NCI-H1417 (cell line): ENCODE results near the gene PANK1.
"Not testable (repeated sequence)": the region's sequence is repeated elsewhere in the genome, so short reads cannot be mapped to it uniquely, and the experiment has no call there.

Experiments
- DNase-seq, 3 experiments: peaks; one replicate each; lab custom pipeline; 2025; lab: John Stamatoyannopoulos, UW

The PANK1 gene

DNA sequence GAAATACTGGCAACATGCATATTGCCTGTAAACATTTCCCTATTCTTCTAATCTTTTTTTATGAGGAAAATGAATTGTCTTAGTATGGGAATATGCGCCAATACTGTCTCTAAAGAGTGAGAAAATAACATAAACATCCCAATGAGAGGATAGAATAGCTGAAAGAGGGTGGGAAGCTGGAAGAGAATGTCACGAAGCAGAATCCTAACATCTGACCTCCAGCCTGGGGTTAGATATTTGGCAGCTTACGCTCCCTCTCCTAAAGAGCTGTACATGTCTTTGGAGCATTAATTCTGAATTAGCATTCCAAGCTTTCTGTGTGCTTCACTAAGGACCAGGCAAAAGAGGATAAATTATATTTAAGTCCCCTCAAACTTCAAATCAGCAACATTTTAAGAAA is 78.0 kb downstream of the PANK1 start:
- DNase-seq: no peak

DNA sequence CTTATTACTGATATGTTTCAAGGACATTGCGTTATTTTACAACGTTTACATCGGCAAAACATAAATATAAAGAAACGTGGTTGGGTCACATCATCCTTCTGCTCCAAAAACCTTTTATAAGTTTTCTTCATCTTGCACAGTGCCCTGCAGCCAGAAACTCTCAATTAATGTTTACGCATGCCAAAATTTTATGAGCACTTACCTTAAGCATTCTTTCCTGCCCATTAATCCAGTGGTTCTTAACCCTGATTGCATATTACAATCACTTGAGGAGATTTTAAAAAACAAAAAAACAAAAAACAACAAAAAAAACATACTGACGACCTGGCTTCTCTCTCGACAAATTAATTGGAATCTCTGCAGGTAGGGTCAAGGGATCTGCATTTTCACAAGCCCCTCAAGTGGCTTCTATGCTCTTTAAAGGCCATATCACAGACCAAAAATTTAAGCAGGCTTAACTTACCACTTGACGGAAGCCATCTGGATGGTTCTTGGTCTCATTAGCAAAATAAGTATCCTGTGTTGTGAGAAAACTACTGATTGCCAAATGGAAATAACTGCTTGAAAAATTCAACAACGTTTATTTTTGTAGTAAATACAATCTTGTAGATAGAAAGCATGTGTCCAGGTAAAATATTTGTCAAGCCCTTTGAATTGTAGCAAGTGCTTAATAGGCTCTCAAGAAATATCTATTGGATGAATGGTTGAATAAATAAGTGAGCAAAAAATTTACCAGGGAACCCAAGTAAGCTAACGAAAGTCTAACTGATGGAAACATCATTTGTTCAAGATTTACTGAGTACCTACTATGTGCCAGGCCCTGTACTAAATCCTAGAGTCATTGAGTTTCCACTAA is 78.7 kb downstream of the PANK1 start:
- DNase-seq: peak in 1 of 3 experiments; percentile 65

DNA sequence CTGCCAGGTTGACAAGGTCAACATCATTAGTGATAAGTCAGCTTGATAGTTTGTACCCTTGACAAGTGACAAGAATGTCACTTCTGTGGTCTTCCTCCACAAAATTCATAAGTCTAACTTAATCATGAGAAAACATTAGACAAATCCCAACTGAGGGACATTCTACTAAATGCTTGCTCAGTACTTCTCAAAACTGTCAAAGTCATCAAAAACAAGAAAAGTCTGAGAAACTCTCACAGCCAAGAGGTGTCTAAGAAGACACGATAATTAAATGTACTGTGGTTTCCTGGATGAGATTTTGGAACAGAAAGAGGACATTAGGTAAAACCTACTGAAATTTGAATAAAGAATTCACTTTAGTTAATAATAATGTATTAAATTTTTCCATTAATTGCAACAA is 79.9 kb downstream of the PANK1 start:
- no peak for DNase-seq

DNA sequence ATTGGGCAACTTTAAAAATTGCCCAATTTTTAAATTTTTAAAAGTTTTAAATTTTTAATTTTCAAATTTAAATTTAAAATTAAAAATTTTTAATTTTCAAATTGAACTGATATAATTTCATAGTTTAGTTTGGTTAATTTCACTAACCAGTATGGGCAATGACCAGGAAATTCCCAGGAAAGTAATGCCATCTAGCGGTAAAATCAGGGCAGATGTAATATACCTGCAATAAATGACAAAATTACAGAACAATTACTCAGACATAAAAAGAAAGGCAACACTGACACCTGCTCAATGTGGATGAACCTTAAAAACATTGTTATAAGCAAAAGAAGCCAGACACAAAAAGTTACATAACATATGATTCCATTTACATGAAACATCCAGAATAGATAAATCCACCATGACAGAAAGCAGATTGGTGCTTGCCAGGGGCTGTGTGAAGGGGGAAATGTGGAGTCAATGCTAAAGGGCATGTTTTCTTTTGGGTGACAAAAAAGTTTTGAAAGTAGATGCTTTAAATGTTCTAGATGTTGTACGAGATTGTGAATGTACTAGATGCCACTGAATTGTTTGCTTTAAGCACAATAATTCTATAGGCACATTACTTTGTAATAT is 81.1 kb downstream of the PANK1 start:
- DNase-seq: peak in 2 of 3 experiments; percentile 18 to 66

DNA sequence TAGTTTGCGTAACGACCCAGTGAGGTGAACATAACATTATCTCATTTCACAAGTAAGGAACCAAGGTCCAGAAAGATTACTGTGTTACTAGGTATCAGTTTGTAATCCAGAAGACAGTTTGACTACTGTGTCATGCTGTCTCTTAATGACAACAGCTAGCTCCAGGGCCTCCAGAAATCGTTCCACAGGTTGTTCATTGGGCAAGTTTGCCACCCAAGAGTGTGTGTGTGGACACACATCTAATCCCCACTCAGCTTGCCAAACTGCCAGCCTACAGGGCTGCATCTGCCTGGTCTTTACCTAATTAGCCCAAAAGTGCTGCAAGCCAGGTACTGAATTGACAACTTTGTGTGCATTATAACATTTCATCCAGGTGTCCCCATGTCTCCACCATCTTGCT is 81.7 kb downstream of the PANK1 start:
- DNase-seq: peak in 1 of 3 experiments; percentile 19

DNA sequence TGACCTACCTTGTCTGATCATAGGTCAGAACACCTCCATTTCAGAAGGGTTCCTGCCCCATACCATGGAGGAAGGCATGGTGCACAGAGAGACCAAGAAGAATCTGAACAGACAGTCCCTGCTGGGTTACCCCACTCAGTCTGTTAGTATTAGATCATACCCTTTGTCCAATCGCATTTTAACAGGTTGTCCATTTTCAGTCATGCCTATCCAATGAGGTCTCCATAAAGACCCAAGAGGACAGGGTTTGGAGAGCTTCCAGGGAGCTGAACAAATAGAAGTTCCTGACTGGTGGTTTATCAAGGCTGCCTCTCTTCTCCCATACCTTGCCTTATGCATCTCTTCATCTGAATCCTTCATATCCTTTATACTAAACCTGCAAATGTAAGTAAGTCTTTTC is 88.4 kb downstream of the PANK1 start:
- no peak for DNase-seq

DNA sequence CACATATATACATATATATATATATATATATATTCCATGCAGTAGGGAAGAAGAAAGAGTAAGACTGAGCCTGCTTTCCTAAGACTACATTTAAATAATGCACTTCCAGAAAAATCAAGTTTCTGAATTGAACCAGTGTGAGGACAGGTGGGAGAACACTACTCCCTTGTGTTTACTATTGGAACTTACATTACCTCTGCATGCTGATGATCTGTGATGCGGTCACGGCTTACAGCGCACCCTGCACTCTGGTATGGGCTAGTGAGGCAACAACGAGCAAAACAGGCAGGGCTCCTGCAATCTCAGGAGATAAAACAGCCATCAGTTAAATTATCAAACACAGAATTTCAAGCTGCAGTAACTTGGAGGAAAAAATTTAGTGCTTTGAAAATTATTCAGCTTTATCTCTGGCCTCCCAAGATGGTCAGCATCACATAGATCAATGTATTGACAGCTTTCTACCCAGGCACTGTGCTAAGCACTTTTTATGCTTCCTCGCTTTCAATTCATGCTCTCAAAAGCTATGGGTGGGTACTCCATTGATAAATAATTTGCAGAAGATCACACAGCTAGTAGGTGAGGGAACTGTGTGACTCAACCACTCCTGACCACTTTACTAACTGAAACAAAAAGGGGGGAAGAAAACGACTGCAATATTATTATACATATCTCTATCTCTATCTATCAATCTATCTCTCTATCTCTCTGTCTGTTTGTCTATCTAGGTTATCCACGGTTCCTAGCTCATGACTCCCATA is 89.2 kb downstream of the PANK1 start:
- no peak for DNase-seq

DNA sequence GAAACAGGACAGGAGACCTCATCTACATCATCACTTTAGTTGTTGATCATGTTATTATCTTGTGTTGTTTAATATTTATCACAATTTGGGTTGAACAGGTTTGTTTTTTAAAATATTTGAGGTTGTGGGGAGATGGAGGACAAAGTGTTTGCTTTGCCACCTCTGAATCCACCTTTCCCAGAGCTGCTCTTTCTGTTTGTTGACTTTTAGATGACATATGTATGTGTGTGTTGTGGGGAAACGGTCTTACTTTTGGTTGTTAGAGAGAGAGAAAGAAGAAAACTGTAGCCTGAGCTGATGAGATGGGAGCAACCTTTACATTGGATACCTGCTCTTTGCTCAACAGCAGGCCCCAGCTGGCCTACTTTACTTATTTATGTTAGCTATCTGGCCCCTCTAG is 90.6 kb downstream of the PANK1 start:
- DNase-seq: no peak

DNA sequence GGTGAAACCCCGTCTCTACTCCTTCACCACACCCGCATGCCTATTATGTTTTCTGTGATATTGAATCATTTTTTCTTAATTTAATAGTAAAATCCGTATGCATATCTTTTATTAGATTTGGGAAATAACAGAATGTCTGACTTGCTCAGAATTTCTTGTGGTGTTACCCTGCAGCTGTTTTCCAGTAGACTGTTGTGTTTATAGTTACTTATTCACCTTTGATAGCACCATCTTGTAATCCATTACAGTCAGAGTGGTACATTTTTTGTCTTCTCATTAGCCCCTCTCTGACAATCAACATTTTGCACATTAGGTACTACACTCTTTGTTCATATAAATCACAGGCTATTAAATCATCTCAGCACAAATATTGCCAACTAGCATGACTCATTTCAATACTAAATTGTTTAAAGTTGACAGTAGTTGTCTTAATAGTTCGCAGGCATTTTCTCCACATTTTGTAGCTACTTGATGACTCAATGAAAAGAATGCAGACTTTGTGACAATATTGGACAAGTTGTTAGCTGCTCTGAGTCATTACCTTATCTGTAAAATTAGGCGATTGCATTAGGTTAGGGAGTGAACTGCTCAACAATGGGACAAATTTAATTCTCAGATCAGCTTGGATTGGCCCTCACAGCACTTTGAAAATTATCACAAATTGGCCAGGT is 91.8 kb downstream of the PANK1 start:
- DNase-seq: no peak

DNA sequence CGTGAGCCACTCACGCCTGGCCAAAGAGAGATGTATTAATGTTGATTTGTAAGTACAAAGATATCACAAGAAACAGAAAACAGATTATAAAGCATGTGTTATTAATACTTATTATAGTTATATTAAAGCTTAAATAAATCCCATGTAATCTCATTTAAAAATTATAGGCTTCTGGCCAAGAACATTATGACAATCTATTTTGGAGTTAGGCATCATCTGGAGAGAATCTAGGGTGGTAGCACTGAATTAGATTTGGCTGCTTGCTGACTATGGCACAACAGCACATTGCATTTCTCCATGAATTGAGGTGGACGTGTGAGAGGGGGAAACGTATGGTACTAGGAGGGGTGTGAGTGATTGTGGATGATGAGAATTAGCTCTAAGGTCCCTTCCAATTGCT is 92.8 kb downstream of the PANK1 start:
- DNase-seq: no peak

DNA sequence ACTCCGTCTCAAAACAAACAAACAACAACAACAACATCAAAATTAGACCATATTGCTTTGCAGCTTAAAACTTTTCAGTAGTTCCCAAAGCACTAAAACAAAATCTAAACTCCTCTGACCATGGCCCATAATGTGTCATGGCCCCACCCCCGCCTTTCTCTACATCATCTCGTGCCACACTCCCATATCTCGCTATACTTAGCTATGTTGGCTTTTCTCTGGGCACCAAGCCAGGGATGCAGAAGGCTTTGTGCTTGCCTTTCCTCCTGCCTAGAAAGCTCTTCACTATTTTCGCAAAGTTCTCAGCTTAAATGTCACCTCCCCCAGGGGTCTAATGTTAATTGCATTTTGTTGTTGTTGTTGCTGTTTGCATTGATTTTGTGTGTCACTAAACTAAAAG is 94.5 kb downstream of the PANK1 start:
- no peak for DNase-seq

DNA sequence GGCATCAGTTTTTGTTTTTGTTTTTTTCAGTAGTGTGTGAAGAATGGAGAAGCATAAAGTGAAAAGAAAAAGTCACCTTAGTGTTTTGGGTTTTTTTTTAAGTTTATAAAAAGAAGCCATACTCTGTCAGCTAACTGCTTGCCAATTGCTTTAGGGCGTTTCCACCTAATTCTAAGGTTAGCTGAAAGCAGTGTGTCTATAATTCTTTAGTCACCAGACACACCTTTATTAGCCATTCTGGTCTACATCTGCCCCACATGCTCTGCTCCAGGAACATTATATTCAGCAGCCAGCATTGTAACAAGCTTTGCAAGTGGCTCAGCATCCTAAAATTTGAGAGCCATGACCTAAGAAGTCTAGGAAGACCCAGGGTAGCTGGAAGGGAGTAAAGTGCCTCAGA is 95.5 kb downstream of the PANK1 start:
- peak in 1 of 3 experiments; percentile 25 for DNase-seq

DNA sequence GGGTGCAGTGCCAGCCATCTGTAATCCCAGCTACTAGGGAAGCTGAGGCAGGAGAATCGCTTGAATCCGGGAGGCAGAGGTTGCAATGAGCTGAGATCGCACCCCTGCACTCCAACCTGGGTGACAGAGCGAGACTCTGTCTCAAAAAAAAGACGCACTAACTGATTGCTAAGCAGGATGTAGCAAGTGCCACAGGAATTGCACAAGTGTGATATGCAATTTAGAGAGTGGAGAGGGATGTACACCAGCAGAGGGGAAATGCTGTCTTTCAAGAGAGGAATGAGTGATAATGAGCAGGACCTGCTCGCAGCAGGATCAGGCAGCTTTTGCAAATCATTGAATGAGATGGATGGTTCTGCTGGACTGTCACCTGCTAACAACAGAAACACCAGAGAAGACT is 96.4 kb downstream of the PANK1 start:
- DNase-seq: peak in 1 of 3 experiments; percentile 57

DNA sequence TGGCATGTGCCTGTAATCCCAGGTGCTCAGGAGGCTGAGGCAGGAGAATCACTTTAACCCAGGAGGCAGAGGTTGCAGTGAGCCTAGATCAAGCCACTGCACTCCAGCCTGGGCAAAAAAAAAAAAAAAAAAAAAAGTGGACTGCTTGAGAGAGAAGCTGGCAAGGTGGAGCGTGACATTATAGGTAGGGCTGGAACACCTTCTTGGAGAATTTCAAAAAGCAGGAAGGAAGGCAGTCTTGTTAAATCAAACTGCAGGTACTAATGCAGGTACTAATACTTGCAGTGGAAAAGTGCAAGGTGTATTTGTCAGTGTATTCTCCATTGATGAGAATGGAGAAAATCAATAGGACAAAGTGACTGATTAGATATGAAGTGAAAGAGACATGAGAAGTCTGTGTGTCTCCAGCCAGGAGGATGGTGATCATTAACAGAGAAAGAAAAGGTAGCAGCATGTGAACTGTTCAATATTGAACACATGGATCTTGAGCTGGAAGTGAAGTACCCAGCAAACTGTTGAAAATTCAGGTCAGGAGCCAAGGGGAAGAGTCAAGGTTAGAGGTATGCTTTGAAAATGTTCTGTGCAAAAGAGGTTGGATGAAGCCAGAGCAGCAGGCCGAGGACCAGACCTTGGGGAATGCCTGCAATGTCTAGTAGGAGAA is 97.1 kb downstream of the PANK1 start:
- no peak for DNase-seq

DNA sequence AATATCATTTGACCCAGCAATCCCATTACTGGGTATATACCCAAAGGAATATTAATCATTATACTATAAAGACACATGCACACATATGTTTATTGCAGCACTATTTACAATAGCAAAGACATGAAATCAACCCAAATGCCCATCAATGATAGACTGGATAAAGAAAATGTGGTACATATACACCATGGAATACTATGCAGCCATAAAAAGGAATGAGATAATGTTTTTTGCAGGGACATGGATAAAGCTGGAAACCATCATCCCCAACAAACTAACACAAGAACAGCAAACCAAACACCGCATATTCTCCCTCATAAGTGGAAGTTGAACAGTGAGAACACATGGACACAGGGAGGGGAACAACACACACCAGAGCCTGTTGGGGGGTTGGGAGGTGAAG is 98.4 kb downstream of the PANK1 start:
- DNase-seq: not testable (repeated sequence)

DNA sequence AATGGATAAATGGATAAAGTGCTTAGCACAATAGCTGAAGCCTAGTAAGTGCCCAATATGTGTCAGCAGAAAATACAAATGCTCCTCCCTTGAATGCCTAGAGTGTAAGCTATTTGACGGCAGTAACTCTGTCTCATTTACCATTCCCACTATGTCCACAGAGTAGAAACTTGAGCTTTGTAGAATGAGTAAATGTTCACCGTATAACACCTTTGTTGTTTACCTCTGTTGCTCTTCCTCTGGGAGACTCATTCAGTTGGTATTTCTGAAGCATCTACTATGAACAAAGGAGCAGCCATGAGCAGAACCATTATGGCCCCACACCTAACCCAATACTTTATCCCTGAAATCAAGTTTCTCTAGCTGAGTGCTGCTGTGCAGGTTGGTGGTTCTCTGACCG is 101.2 kb downstream of the PANK1 start:
- DNase-seq: no peak

DNA sequence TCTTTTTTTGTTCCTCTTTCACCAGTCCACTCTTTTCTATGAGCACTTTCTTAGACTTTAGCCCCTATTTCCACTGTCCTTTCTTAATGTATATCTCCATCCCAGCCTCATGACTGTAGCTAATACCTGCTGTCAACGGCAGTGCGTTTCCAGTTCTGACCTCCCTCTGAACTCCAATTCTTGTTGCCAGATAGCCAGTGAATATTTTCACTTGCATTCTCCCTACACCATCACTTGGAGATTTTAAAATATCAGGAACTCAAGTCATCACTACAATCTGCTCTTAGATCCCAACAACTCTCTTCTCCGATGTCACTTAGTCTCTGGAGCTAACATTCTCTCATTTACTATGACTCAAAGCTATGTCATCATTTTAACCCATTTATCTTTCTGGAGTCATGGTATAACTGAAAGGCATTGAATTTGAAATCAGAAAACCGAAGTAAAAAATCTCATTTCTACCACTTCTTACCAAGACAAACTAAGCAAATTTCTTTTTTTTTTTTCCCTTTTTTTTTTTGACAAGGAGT is 104.6 kb downstream of the PANK1 start:
- no peak for DNase-seq

DNA sequence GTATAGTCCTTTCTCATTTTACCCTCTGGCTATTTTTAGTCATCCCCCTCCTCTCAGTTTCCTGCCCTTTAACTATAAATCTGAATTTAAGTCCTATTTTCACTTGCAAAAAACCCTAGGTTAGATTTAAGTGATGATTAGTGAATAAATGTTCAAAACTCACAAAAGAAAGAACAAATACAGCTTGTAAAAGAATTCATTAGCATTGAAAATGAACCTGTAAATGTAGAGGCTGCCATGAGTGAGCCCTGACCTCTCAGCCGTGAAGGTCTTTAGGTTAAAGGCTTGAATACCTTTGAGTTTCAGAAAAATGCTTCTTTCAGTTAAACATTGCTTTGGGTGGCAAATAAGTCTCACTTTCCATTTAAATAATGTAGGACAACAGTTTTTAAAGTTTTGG is 107.7 kb downstream of the PANK1 start:
- no peak for DNase-seq

DNA sequence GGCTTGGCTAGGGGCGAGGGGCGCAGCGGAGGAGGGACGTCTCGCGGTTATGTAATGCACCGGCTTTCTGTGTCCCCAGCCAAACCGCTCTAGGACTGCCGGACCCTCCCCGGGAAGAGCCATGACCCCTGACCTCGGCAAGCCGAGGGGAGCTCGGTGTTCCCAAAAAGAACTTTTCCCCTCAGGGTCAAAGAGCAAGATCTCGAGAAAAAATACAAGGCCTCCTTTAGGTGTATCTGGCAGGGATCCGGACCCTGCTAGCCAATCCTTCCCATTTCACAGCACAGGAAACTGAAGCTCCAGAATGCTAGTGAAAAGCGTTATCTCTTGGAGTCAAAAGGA is 109.1 kb downstream of the PANK1 start:
- no peak for DNase-seq

DNA sequence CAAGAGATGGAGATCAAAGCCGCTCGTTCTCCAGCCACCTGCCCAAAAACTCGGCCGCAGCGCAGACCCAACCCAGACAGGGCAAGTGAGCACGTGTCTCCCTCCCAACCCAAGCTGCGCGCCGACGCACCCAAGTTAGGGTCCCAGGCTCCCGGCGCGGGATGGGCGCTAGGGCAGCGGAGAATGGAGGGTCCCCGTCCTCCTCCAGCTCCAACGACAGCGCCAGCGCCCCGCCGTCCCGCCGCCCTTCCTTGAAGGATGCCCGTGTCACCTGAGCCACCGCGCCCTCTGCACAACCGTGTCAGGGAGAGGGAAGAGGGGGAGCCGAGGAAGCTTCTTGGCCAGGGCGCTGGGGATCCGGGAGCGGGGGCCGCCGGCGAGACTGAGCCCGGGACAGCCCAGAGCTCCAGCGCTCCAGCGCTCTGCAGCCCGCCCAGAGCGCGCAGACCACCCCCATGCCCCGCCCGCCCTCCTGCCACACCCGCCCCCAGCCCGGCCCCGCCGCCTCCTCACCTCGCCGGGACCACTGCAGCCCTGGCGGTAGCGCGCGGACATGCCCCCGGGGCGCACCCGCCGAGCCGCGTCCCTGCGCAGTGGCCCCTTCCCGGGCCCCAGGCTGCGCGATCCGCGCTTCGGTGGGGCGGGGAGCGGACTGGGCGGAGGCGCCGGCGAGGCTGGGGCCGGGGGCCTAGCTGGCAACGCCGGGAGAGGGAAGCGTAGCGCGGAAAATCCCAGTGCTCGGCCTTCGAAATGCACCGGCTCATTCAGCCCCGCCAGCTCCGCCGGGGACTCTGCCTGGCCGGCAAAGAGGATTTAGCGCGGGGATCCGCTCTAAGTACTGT is 109.7 kb downstream of the PANK1 start, which contains the start of gene SLC16A12:
TSS of gene SLC16A12 (minus strand) at position 424 of the 842 bp plus-strand sequence. CDS start 73,016 bp downstream, outside the sequence.
- DNase-seq: peak in 1 of 3 experiments; percentile 27

DNA sequence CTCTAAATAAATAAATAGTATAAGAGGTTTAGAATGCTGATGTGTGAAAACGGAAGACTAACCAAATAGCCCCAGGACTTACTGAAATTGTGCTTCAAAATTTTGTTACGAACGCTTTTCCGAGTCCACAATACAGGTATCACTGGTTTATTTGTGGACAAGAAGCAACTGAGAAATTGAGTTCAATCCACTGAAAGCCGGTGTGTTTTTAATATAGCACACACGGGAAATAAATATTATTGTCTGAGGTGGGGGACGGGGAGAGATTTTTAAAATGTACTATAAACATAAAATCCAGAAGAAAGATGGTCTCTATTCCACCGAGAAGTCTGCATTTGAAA is 110.2 kb downstream of the PANK1 start:
- DNase-seq: peak in 2 of 3 experiments; percentile 41 to 72
